ENCODE results near the gene ANO9.
"Not testable (repeated sequence)": the region's sequence is repeated elsewhere in the genome, so short reads cannot be mapped to it uniquely, and the experiment has no call there.

Gene ANO9

DNA sequence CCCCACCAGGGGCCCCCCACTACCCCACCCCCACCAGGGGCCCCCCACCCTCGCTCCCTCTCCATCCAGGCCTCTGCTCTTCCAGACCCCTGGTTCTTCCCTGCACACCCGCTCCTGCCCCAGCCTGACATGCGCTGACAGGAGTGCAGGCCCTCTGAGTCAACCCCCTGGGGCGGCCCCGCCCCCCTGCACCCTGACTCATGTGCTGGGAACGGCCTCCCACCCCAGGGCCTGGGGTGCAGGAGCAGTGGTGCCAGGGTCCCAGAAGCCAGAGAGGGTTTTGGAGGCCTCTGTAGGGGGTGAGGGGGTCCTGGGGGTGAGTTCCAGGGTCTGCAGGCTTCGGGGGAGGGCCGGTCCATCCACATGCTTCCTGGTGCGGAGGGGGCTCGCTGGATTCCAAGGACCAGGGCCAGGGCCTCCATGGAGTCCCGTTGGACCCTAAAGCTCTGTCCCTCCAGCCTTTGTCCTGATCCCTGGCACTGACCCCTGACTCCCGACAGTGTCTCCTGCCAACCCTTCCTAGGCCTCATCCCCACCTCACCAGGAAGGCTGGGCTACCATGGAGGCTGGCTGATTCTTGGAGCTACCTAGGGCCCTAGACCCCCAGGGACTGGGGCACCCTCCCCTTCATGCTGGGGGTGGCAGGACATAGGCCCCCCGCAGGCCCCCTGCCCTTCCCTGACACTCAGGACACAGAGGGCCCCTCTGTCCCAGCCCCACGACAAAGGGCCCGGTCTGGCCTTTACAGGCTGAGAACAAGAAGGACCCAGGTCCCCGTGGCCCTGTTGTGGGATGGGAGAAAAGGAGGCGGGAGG lies 48.4 kb downstream of the ANO9 start:
- DNase-seq (ENCODE audit: low read depth, low spot score): peak; percentile 57
- no peak overlapping the region for H3K4me3 ChIP-seq (ENCODE audit: low read depth, low read length)
- TF ChIP-seq, protein P1, sequence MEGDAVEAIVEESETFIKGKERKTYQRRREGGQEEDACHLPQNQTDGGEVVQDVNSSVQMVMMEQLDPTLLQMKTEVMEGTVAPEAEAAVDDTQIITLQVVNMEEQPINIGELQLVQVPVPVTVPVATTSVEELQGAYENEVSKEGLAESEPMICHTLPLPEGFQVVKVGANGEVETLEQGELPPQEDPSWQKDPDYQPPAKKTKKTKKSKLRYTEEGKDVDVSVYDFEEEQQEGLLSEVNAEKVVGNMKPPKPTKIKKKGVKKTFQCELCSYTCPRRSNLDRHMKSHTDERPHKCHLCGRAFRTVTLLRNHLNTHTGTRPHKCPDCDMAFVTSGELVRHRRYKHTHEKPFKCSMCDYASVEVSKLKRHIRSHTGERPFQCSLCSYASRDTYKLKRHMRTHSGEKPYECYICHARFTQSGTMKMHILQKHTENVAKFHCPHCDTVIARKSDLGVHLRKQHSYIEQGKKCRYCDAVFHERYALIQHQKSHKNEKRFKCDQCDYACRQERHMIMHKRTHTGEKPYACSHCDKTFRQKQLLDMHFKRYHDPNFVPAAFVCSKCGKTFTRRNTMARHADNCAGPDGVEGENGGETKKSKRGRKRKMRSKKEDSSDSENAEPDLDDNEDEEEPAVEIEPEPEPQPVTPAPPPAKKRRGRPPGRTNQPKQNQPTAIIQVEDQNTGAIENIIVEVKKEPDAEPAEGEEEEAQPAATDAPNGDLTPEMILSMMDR (IDR thresholded peaks at IDR 0.05; ENCODE audit: low read depth, low read length): no peak
- in situ Hi-C loops (cut with HindIII; ENCODE audit: low sequenced_read_pairs): no loop called here

DNA sequence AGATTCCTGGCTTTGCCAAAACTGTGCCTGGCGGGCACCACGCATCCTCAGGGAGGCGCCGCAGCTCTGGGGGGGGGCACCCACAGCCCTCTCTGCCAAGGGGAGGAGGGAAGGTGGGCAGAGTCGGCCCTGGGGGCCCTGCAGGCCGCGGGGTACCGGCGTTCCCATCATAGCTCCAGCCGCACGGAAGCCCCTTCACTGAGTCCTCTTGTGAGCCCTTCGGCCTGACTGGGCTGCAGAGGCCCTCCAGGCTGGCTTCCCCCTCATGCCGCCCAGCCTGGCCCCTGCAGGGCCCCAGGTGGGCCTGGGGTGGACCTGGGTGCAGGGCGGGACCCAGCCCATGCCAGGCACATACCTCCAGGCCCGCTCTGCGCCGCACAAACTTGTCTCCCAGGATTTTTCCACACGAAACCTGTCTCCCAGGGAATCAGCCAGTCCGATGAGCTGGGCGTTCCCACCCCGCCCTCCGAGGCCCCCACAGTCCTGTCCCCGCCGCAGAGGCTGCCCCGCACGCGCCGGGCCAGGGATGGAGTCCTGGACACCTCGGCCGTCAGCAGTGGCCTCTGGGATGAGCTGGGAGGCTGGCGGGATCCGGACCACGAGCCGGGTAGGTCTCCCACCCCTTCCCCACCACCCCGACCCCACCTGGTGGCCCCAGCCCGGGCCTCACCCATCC lies 49.6 kb downstream of the ANO9 start:
- H3K4me3 ChIP-seq (ENCODE audit: low read depth, low read length): no peak overlapping the region
- in situ Hi-C loops (cut with HindIII; ENCODE audit: low sequenced_read_pairs): no loop called here
- TF ChIP-seq, protein P1 (IDR thresholded peaks at IDR 0.05; ENCODE audit: low read depth, low read length): no peak
- no peak for DNase-seq (ENCODE audit: low read depth, low spot score)

DNA sequence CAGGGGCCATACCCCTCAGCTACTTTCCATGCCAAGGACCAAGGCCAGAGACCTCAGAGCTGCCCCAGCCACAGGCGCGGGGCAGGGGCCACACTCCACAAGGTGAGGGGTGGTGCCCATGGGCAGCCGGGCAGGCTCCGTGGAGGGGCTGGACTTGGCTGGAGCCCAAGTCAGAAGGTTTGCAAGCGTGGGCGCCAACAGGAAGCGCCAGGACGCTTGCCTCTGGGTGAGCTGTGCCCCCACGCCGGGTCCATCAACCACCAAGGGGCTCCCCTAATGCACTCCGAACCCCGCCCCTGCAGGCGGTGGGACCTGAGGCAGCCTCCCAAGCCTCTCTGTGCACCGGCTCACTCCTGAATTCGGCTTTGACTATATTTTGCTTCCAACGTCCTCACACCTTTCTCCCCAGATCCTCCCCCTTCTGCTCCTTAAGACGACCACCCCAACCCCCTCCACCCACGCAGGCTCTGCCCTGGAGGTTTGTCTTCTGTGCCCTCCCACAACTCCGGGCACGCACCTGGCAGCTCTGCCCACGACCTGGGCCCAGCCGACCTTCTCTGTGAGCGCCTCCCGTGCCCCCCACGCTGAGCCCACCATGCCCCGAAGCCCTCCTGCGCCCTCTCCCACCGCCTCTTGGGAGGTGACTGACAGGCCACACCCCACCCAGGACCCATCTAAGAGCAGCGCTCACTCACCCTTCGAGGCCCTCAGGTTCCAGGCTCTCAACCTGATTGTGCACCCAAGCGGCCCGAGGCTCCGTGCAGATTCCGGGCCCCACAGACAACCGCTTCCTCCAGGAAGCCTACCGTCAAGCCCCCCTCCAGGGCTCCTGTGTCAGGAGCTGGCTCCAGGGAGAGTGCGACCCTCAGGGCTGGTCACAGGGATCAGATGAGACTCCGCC lies 50.4 kb downstream of the ANO9 start:
- in situ Hi-C loops (cut with HindIII; ENCODE audit: low sequenced_read_pairs): no loop called here
- TF ChIP-seq, protein P1 (IDR thresholded peaks at IDR 0.05; ENCODE audit: low read depth, low read length): no peak
- no peak for DNase-seq (ENCODE audit: low read depth, low spot score)
- no peak overlapping the region for H3K4me3 ChIP-seq (ENCODE audit: low read depth, low read length)

DNA sequence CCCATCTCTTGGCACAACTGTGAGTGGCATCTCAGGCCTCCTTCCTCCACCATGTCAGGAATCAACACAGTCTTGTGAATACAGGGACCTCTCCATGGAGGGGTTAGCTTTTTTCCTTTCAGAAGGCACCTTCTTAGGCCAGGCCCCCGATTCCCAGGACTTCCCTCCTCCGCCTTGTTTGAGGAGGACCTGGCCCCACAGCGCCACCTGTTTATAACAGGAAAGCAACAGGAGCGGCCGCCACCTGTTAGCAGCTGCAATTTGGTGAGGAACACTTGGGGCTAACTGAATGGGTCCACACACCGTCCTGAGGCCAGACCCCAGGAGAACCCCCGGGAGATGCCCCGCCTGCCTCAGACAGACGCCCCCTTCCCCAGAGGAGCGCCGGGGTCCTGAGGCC lies 51.6 kb downstream of the ANO9 start:
- H3K4me3 ChIP-seq (ENCODE audit: low read depth, low read length): no peak overlapping the region
- no peak for DNase-seq (ENCODE audit: low read depth, low spot score)
- TF ChIP-seq, protein P1 (IDR thresholded peaks at IDR 0.05; ENCODE audit: low read depth, low read length): no peak
- in situ Hi-C loops (cut with HindIII; ENCODE audit: low sequenced_read_pairs): no loop called here

DNA sequence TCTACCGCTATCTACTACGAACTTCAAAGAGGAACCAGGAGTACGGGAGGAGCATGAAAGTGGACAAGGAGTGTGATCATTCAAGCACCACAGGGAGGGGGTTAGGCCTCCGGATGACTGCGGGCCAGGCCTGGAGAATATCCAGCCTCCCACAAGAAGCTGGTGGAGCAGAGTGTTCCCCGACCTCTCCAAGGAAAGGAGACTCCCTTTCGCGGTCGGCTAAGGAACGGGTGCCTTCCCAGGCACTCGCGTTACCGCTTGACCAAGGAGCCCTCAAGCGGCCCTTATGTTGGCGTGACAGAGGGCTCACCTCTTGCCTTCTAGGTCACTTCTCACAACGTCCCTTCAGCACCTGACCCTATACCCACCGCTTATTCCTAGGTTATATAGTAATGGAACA lies 52.4 kb downstream of the ANO9 start:
- DNase-seq (ENCODE audit: low read depth, low spot score); in situ Hi-C loops (cut with HindIII; ENCODE audit: low sequenced_read_pairs); H3K4me3 ChIP-seq (ENCODE audit: low read depth, low read length): not testable (repeated sequence)

DNA sequence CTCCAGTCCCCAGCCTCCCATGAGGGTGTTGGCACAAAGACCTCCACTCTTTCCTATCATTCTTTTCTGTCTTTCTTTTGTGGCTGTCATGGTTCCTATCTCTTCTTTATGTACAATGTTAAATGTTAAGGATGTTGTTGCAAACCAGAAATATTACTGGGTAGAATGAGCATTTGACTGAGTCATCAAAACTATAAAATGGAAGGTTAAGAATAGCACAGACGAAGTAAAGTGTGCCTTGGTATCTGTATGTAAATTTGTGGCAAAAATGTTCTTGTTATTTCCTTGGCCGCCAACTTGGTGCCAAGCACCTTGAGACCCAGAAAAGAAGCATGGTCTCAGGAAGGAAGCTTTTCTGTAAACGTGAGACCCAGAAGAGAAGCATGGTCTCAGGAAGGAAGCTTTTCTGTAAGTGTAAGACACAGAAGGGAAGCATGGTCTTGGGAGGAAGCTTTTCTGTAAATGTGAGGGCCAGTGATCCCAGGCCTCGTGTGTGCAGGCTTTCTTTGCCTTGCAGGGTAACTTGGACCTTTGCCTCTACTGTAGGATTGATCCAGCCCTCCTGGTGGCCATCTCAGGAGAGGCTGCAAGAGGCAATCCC lies 54.5 kb downstream of the ANO9 start:
- TF ChIP-seq, protein P1 (IDR thresholded peaks at IDR 0.05; ENCODE audit: low read depth, low read length): no peak
- in situ Hi-C loops (cut with HindIII; ENCODE audit: low sequenced_read_pairs): no loop called here
- no peak for DNase-seq (ENCODE audit: low read depth, low spot score)
- no peak overlapping the region for H3K4me3 ChIP-seq (ENCODE audit: low read depth, low read length)

Measured in astrocyte of the spinal cord (primary cell).